PC-9 (cell line): ENCODE data around the gene KCNJ18. TPM values are rescaled to one million over a fixed set of nuclear protein-coding genes. Genes with fewer than 3 reads are reported as not detected.
"Not testable (repeated sequence)": the region's sequence is repeated elsewhere in the genome, so short reads cannot be mapped to it uniquely, and the experiment has no call there.

Experiments used
- BruUV-seq: library from RNA; stranded (reverse); fragments of 400-500 nt; replicated peaks from 2 replicates; lab custom pipeline; 2021; lab: Mats Ljungman, UMichigan
- CTCF ChIA-PET: fragments of 300-600 bp; sonication (Branson Sonifier 250); formaldehyde crosslinking; loops from one replicate; lab custom pipeline; 2022; ENCODE audit warnings: antibody characterized with exemption; lab: Charles Lee
- POLR2A ChIA-PET: fragments of 300-600 bp; sonication (Branson Sonifier 250); formaldehyde crosslinking; loops from one replicate; lab custom pipeline; 2022; ENCODE audit warnings: antibody characterized with exemption; ENCODE audit not compliant: unreplicated experiment; lab: Charles Lee
- DNase-seq, 2 experiments: peaks; one replicate each; pipeline versions ENCODE4 v3.0.0 to v3.0.0-alpha.2; 2015 to 2022; ENCODE audit warnings: mixed read lengths in 1 of 2
- H2AFZ ChIP-seq: fragments of 200-600 bp; sonication (generic); 2 replicates; pipeline ENCODE4 v1.8.1; 2017; ENCODE audit warnings: antibody characterized with exemption
- H3F3A ChIP-seq: fragments of 200-600 bp; sonication (generic); 2 replicates; pipeline ENCODE4 v1.8.1; 2017; ENCODE audit warnings: antibody characterized with exemption, mild to moderate bottlenecking, low read depth; ENCODE audit not compliant: insufficient read depth
- H3K27ac ChIP-seq: fragments of 200-600 bp; sonication (generic); 2 replicates; pipeline ENCODE4 v1.6.1; 2016; ENCODE audit warnings: mixed run types
- H3K27me3 ChIP-seq: fragments of 200-600 bp; sonication (generic); 2 replicates; pipeline ENCODE4 v1.6.1; 2016; ENCODE audit warnings: low read depth, mixed run types; ENCODE audit not compliant: insufficient read depth
- H3K36me3 ChIP-seq: fragments of 200-600 bp; sonication (generic); 2 replicates; pipeline ENCODE4 v1.6.1; 2016; ENCODE audit warnings: low read depth, mixed run types
- H3K4me1 ChIP-seq: fragments of 200-600 bp; sonication (generic); replicated peaks from 2 replicates; pipeline ENCODE4 v1.6.1; 2016; ENCODE audit warnings: mixed run types; ENCODE audit not compliant: insufficient read depth
- H3K4me2 ChIP-seq: fragments of 200-600 bp; sonication (generic); 2 replicates; pipeline ENCODE4 v1.6.1; 2017; ENCODE audit warnings: mixed run types
- H3K4me3 ChIP-seq: fragments of 200-600 bp; sonication (generic); 2 replicates; pipeline ENCODE4 v1.6.1; 2016; ENCODE audit warnings: mixed run types
- H3K79me2 ChIP-seq: fragments of 200-600 bp; sonication (generic); 2 replicates; pipeline ENCODE4 v1.6.1; 2017; ENCODE audit warnings: low read depth, mixed run types
- H3K9me2 ChIP-seq: fragments of 200-600 bp; sonication (generic); 2 replicates; pipeline ENCODE4 v1.8.1; 2017; ENCODE audit warnings: mild to moderate bottlenecking; ENCODE audit not compliant: insufficient read depth
- H3K9me3 ChIP-seq: fragments of 200-600 bp; sonication (generic); 2 replicates; pipeline ENCODE4 v1.8.1; 2016; ENCODE audit warnings: low read depth; ENCODE audit not compliant: insufficient read depth
- H4K20me1 ChIP-seq: fragments of 200-600 bp; sonication (generic); 2 replicates; pipeline ENCODE4 v1.8.1; 2017; ENCODE audit not compliant: insufficient read depth
- intact Hi-C: fragments of 100-400 bp; cut with micrococcal nuclease; formaldehyde crosslinking; loops from one replicate; pipeline ENCODE4 v1.10.0; 2022; ENCODE audit not compliant: unreplicated experiment
- total RNA-seq: library from RNA; stranded (reverse); gene quantifications from 2 replicates; pipeline ENCODE4 v1.2.3, GENCODE V29; 2021

KCNJ18 gene
- total RNA-seq, 1 experiment from 2014 or later, result not detected

DNA sequence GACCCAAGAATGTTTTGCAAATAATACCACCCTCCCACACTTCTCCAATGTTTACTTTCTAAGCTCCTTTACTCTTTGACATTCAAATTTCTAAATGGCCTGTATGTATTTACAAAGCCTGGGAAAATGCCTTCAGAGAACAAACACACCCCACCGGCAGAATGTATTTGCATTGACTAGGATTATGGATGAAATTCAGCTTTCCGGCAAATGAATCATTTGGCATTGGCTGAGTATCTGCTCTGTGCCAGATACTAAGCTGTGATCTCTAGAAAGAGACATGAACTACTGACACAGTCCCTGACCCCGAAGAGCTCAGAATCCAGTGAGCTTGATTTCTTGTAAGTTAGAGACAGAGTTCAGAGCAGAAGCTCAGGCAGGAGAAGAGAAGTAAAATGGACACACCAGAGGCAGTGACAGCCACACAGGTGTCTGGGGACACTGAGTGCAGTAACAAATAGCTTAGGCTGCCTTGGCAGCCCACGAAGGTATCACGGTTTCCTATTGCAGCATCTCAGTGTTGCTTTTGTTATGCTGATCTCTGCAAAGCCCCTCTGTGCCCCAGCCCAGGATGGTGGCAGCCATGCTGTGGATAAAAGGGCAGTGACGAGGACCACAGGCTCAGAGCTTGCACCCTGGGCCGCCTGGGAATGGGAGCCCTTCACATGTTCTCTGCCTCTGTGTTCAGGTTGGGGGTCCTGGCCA lies 24.8 kb upstream of the KCNJ18 start:
- peak in 1 of 2 experiments; percentile 67 for DNase-seq
- H3K79me2 ChIP-seq, POLR2A ChIA-PET, H3F3A ChIP-seq, CTCF ChIA-PET, H3K36me3 ChIP-seq, H3K9me2 ChIP-seq, BruUV-seq, H3K4me3 ChIP-seq, H2AFZ ChIP-seq, H3K27me3 ChIP-seq, H3K9me3 ChIP-seq, intact Hi-C loops, H4K20me1 ChIP-seq, H3K27ac ChIP-seq: not testable (repeated sequence)
- Histone ChIP-seq H3K4me2 (peak overlapping the region; percentile 42; the same call in 1 of the 2 replicates), H3K4me1 (peaks cover 37% of the 10 kb centered on the region)

DNA sequence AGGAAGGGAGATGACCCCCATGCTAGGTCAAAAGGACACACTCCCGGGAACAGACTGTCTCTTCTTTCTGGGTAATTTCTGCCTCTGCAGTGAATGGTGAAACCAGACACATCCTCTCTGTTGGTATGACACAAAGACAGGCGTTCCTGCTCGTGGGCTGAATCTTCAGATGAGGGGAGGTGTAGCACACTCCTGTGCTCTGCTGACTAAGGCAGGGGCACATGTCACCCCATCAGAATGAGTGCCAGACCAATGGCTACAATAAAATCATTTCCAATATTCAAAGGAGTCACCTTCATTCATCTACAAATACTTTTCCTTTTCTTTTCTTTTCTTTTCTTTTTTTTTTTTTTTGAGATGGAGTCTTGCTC lies 24.2 kb upstream of the KCNJ18 start:
- peaks cover 37% of the 10 kb centered on the region for H3K4me1 ChIP-seq
- H2AFZ ChIP-seq, intact Hi-C loops, H3K4me3 ChIP-seq, H3K4me2 ChIP-seq, H3K9me2 ChIP-seq, H3K27me3 ChIP-seq, DNase-seq, H3F3A ChIP-seq, H3K9me3 ChIP-seq, H3K79me2 ChIP-seq, POLR2A ChIA-PET, BruUV-seq, H3K36me3 ChIP-seq, H3K27ac ChIP-seq, H4K20me1 ChIP-seq, CTCF ChIA-PET: not testable (repeated sequence)

DNA sequence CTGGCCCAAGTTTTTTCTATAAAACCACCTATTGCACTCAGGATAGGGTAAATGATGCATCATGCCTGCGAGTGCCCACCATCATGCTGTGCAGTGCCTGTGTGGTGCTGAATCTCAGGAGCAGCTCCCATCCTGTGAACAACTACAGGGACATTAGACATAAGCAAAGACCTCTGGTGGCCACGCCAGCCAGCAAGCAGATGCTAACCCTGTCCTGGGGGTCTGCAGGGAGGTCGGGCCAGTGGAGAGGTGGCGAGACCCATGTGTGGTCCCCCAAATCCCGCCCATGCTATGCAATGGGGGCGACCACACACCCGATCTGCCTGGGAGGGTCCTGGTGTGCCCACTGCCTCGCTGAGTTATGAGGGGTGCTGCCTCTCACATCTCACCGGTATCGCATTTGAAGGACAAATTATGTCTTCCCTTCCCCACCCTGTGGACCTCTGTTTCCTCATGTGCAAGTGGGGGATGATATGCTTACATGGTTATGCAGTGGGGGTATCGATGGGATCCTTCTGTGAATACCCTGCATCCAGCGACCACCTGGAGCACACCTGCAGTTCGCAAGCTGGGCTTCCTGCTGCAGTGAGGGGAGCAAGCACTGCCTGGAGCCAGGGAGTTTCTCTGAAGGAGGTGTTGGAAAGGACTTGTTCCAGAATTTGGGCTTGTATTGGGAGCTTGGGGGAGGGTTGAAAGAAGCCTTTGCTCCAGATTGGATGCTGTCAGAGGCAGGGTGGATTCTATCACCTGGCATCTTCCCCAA lies 23.4 kb upstream of the KCNJ18 start:
- H3K27me3 ChIP-seq, DNase-seq, H3K4me2 ChIP-seq, H3K4me3 ChIP-seq, H3K9me3 ChIP-seq, H3K36me3 ChIP-seq, H3K9me2 ChIP-seq, BruUV-seq, H2AFZ ChIP-seq, POLR2A ChIA-PET, H3K79me2 ChIP-seq, H3K27ac ChIP-seq, CTCF ChIA-PET, H3F3A ChIP-seq, H4K20me1 ChIP-seq, intact Hi-C loops: not testable (repeated sequence)
- H3K4me1 ChIP-seq, result peaks cover 37% of the 10 kb centered on the region

DNA sequence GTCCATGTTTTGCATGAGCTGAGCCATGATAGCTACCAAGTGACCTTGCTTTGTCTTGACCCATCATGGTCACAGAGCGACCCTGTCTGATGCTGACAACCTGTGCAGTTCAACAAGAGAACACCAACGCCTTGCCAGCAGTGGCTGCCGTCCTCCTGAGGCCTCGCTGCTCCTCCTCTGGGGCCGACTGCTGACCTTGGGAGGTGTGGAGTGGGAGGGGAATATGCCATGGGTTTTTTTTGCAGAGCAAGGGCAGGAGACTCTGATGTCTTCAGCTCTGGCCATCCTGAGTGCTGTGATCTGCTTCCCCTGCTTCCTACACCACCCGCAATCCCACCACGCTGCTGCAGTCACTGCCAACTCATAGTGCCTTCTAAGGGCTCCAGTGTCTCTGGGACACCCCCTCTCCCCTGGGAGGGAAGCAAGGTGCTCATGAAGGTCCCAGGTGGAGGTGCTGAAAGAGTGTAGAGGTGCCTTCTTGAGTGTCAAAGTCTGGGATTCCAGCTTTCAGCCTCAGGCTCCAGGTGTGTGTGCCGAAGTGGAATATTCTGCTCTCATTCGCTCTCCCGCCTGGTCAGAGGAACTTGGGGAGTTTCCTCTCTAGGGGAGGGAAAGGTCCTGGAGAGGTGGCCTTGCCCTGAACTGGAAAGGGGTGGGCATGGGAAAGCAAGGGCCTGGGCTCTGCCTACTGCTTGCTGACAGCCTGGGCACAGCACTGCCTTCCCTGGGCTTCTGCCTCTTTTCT lies 22.5 kb upstream of the KCNJ18 start:
- Histone ChIP-seq H3K4me1 (peaks cover 37% of the 10 kb centered on the region), H3K4me2 (peak overlapping the region; percentile 29)
- H4K20me1 ChIP-seq, intact Hi-C loops, H3K9me3 ChIP-seq, BruUV-seq, CTCF ChIA-PET, DNase-seq, H2AFZ ChIP-seq, H3K36me3 ChIP-seq, H3K27ac ChIP-seq, H3K9me2 ChIP-seq, H3K27me3 ChIP-seq, H3K79me2 ChIP-seq, POLR2A ChIA-PET, H3F3A ChIP-seq, H3K4me3 ChIP-seq: not testable (repeated sequence)

DNA sequence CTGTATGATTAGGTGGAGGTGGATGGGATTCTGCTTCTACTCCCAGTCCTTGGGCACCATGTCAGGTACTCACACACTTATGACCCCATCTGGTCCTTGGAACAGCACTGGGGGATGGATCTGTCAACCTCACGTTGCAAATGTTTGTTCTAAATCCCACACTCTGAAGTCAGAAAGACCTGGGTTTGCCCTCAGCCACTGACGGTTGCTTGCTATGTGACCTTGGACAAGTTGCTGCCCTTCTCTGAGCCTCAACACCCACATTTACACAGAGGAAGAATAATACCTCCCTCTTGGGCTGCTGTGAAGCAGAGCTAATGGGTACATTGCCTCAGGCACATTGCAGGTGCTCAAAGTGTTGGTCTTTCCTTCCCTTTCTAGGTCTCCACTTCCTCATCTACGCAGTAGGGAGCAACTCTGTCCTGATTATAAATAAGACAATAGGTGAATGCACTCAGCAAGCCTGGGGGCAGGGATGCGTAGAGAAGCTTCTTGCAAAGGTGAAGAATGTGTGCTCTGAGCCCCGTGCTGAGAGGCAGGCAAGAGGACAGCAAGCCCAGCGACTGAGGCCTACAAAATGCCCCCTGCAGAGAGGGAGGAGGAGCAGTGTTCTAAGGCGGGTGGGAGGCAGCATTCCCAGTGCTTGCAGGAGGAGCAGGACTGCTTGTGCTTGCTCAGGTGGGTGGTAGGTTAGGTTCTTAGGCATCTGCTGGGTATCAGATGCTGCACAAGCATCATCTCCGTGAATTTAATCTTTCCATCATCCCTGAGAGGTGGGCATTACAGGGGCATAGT lies 21.8 kb upstream of the KCNJ18 start:
- H3K36me3 ChIP-seq, CTCF ChIA-PET, POLR2A ChIA-PET, H3K27ac ChIP-seq, H3K4me3 ChIP-seq, H3K9me2 ChIP-seq, H4K20me1 ChIP-seq, BruUV-seq, intact Hi-C loops, H3K79me2 ChIP-seq, H3K27me3 ChIP-seq, H3K9me3 ChIP-seq, H2AFZ ChIP-seq, H3F3A ChIP-seq: not testable (repeated sequence)
- Histone ChIP-seq H3K4me1 (peaks cover 39% of the 10 kb centered on the region), H3K4me2 (peak overlapping the region; percentile 29)
- peak in 1 of 2 experiments; percentile 94 for DNase-seq

DNA sequence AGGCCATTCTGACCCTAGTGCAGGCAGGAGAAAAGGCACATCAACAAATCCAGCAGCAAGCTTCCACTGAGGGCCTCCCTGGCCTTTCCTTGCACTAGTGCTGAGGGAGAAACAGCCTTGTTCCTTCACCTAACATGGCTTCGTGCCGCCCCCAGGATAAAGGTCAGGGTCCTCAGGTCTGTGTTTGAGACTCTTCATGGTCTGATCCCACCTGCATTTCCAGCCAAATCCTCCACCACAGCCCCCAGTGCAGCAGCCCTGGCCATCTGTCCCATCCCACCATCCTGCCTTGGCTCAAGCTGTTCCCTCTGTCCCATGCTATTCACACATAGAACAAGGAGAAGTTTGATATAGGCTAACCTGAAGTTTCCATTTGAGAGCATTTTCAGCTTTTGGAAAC lies 20.9 kb upstream of the KCNJ18 start:
- POLR2A ChIA-PET, result not testable (repeated sequence)

More for the DNA sequence above, 20.9 kb upstream of the KCNJ18 start:
- DNase-seq, H3K27ac ChIP-seq, H3F3A ChIP-seq, H4K20me1 ChIP-seq, CTCF ChIA-PET, H3K79me2 ChIP-seq, H2AFZ ChIP-seq, H3K9me2 ChIP-seq, H3K4me3 ChIP-seq, H3K9me3 ChIP-seq, H3K27me3 ChIP-seq, BruUV-seq, intact Hi-C loops, H3K36me3 ChIP-seq, H3K4me2 ChIP-seq: not testable (repeated sequence)
- peaks cover 39% of the 10 kb centered on the region for H3K4me1 ChIP-seq
